OCI-LY1 (cell line): ENCODE measurements around the gene PRM2.
A peak's percentile ranks its signal among the peaks of the same experiment; 100 is the strongest.

Source experiments
- H2AFZ ChIP-seq: fragments of 200-600 bp; sonication (generic), shearing (Covaris generic); 2 replicates; pipeline ENCODE4 v1.6.0; 2014; ENCODE audit warnings: antibody characterized with exemption, mild to moderate bottlenecking, low read length
- H3F3A ChIP-seq: fragments of 200-600 bp; sonication (generic), shearing (Covaris generic); 2 replicates; pipeline ENCODE4 v1.6.0; 2014; ENCODE audit warnings: mild to moderate bottlenecking, antibody characterized with exemption, low read length, moderate library complexity; ENCODE audit not compliant: insufficient read depth
- H3K27ac ChIP-seq: fragments of 200-600 bp; sonication (generic); 2 replicates; pipeline ENCODE4 v1.5.1; 2014; ENCODE audit warnings: low read length, mixed run types, mild to moderate bottlenecking, low read depth; ENCODE audit not compliant: poor library complexity, severe bottlenecking
- H3K27me3 ChIP-seq: fragments of 200-600 bp; sonication (generic); 2 replicates; pipeline ENCODE4 v1.6.0; 2014; ENCODE audit warnings: antibody characterized with exemption, mild to moderate bottlenecking, low read length, moderate library complexity; ENCODE audit not compliant: insufficient read depth
- H3K36me3 ChIP-seq: fragments of 200-600 bp; sonication (generic); 2 replicates; pipeline ENCODE4 v1.6.1; 2014; ENCODE audit warnings: mild to moderate bottlenecking, antibody characterized with exemption, low read length, moderate library complexity, mixed read lengths; ENCODE audit not compliant: insufficient read depth
- H3K4me1 ChIP-seq: fragments of 200-600 bp; sonication (generic); 2 replicates; pipeline ENCODE4 v1.5.1; 2014; ENCODE audit warnings: mild to moderate bottlenecking, low read length, moderate library complexity; ENCODE audit not compliant: insufficient read depth, severe bottlenecking
- H3K4me2 ChIP-seq: fragments of 200-600 bp; sonication (generic), shearing (Covaris generic); 2 replicates; pipeline ENCODE4 v1.6.1; 2014; ENCODE audit warnings: low read length
- H3K4me3 ChIP-seq: fragments of 200-600 bp; sonication (generic); 2 replicates; pipeline ENCODE4 v1.5.1; 2014; ENCODE audit warnings: low read length, low read depth, mild to moderate bottlenecking, mixed read lengths; ENCODE audit not compliant: poor library complexity, severe bottlenecking
- H3K79me2 ChIP-seq: fragments of 200-600 bp; shearing (Covaris generic); 2 replicates; pipeline ENCODE4 v1.6.1; 2016; ENCODE audit warnings: mixed run types, low read length, mixed read lengths; ENCODE audit not compliant: insufficient read depth
- H3K9ac ChIP-seq: fragments of 200-600 bp; sonication (generic), shearing (Covaris generic); 2 replicates; pipeline ENCODE4 v1.6.1; 2014; ENCODE audit warnings: mild to moderate bottlenecking, low read length, mixed read lengths
- H3K9me2 ChIP-seq: fragments of 200-600 bp; sonication (generic), shearing (Covaris generic); 2 replicates; pipeline ENCODE4 v1.6.1; 2014; ENCODE audit warnings: low read depth, mild to moderate bottlenecking, low read length, mixed read lengths
- H3K9me3 ChIP-seq: fragments of 200-600 bp; shearing (Covaris generic); 2 replicates; pipeline ENCODE4 v1.6.1; 2014; ENCODE audit warnings: low read length, mixed read lengths
- H4K20me1 ChIP-seq: fragments of 200-600 bp; sonication (generic), shearing (Covaris generic); 2 replicates; pipeline ENCODE4 v1.6.0; 2016; ENCODE audit warnings: mild to moderate bottlenecking, low read length; ENCODE audit not compliant: insufficient read depth
- EZH2 ChIP-seq: fragments of 200-600 bp; sonication (generic), shearing (Covaris generic); IDR thresholded peaks from 2 replicates; pipeline ENCODE4 v1.8.0; 2017; ENCODE audit warnings: borderline replicate concordance, mixed run types, mild to moderate bottlenecking, antibody characterized with exemption, low read length, moderate library complexity, mixed read lengths
- TF ChIP-seq, protein P1 (sequence below): fragments of 200-600 bp; sonication (generic), shearing (Covaris generic); IDR thresholded peaks from 2 replicates; pipeline ENCODE4 v1.5.1; 2017; ENCODE audit warnings: mild to moderate bottlenecking, antibody characterized with exemption, low read length, moderate library complexity, mixed read lengths

PRM2 gene

DNA sequence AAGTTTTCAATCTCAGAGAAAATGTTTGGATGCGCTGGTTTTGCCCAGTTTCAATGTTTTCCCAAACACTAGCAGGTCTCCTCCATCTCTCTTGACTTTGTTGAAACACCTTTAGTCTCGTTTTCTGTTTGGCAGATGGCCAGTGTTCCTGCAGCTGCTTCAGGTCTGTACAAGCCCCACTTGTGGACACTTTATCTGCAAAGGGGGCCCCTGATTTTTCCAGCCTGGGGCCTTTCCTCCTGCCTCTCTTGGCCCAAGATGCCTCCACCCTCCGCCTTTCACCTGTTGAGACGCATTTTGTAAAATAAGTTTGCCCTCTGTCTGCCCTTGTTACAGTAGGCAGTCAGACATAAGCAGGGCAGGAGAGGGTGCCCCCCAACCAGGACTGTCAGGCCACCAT is 26.7 kb upstream of the PRM2 start:
- Histone ChIP-seq H3K36me3 (no peaks in the 10 kb centered on the region), H3K27ac (peak overlapping the region; percentile 81), H3K9ac (no peak overlapping the region; the same call in 1 of the 2 replicates), H3K4me2 (no peak overlapping the region), H3K4me1 (peaks cover 38% of the 10 kb centered on the region), H4K20me1 (no peaks in the 10 kb centered on the region), H3K9me2 (no peaks in the 10 kb centered on the region), H3K27me3 (no peaks in the 10 kb centered on the region), H2AFZ (no peak overlapping the region), H3F3A (peaks cover 4% of the 10 kb centered on the region; the same call in 1 of the 2 replicates), H3K79me2 (no peaks in the 10 kb centered on the region), H3K4me3 (no peak overlapping the region), H3K9me3 (peaks cover 4% of the 10 kb centered on the region; the same call in 1 of the 2 replicates)
- TF ChIP-seq, protein P1, sequence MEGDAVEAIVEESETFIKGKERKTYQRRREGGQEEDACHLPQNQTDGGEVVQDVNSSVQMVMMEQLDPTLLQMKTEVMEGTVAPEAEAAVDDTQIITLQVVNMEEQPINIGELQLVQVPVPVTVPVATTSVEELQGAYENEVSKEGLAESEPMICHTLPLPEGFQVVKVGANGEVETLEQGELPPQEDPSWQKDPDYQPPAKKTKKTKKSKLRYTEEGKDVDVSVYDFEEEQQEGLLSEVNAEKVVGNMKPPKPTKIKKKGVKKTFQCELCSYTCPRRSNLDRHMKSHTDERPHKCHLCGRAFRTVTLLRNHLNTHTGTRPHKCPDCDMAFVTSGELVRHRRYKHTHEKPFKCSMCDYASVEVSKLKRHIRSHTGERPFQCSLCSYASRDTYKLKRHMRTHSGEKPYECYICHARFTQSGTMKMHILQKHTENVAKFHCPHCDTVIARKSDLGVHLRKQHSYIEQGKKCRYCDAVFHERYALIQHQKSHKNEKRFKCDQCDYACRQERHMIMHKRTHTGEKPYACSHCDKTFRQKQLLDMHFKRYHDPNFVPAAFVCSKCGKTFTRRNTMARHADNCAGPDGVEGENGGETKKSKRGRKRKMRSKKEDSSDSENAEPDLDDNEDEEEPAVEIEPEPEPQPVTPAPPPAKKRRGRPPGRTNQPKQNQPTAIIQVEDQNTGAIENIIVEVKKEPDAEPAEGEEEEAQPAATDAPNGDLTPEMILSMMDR, result no peak
- no peak for TF ChIP-seq EZH2

- Histone ChIP-seq H3K9me2 (no peaks in the 10 kb centered on the region), H3K9me3 (no peaks in the 10 kb centered on the region), H3K4me3 (no peak overlapping the region), H3K27ac (peak overlapping the region; percentile 71), H3K36me3 (no peaks in the 10 kb centered on the region), H3K4me1 (peaks cover 49% of the 10 kb centered on the region), H4K20me1 (no peaks in the 10 kb centered on the region), H3F3A (peaks cover 4% of the 10 kb centered on the region; the same call in 1 of the 2 replicates), H3K79me2 (no peaks in the 10 kb centered on the region), H3K27me3 (no peaks in the 10 kb centered on the region), H3K9ac (no peak overlapping the region), H3K4me2 (no peak overlapping the region), H2AFZ (no peak overlapping the region)
- no peak for TF ChIP-seq EZH2
Measured at GRCh38 chr16:11301645-11302501, 25.6 kb upstream of the PRM2 start.

DNA sequence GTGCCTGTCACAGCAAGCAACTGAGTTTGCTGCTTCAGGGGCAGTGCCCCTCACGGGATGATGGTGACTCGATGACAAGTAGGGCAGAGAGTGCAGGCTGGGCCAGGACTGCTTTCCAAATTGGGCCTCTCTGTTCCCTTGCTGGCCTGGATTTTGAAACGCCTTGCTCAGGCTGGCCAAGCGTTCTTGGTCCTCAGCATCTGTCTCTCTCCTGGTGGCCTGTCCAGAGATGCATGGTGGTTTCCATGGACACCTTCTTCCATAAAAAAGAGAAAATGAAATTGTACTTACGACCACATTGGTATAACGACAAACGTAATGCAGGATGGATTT is 24.2 kb upstream of the PRM2 start:
- H4K20me1 ChIP-seq, result no peaks in the 10 kb centered on the region
- H3K9ac ChIP-seq, result no peak overlapping the region
- H3K4me3 ChIP-seq, result no peak overlapping the region
- no peaks in the 10 kb centered on the region for H3K36me3 ChIP-seq
- H3K27ac ChIP-seq, result peak overlapping the region; percentile 98
- H3K79me2 ChIP-seq, result no peaks in the 10 kb centered on the region
- peaks cover 63% of the 10 kb centered on the region for H3K4me1 ChIP-seq
- H3K9me2 ChIP-seq, result no peaks in the 10 kb centered on the region
- H3K27me3 ChIP-seq, result no peaks in the 10 kb centered on the region
- H2AFZ ChIP-seq, result no peak overlapping the region
- H3K9me3 ChIP-seq, result no peaks in the 10 kb centered on the region
- TF ChIP-seq EZH2, result no peak
- TF ChIP-seq, protein P1, result no peak
- peaks cover 4% of the 10 kb centered on the region; the same call in 1 of the 2 replicates for H3F3A ChIP-seq
- no peak overlapping the region for H3K4me2 ChIP-seq
